Mesothelial cell of epicardium (in vitro differentiated cells): ENCODE data around the gene NADK. TPM values are rescaled to one million over a fixed set of nuclear protein-coding genes. Genes with fewer than 3 reads are reported as not detected.
A peak's percentile ranks its signal among the peaks of the same experiment; 100 is the strongest.

Experiments used
- DNase-seq, 2 experiments: peaks; one replicate each; pipeline ENCODE4 v3.0.0; 2021; ENCODE audit warnings: low spot score in 2 of 2; ENCODE audit not compliant: unreplicated experiment in 2 of 2
- H3K27ac Mint-ChIP-seq: 2 replicates; pipeline ENCODE4 v1.8.0; 2021; ENCODE audit warnings: mixed read lengths
- H3K27me3 Mint-ChIP-seq: 2 replicates; pipeline ENCODE4 v1.8.0; 2021; ENCODE audit warnings: low read depth, mixed read lengths
- H3K36me3 Mint-ChIP-seq: 2 replicates; pipeline ENCODE4 v1.8.0; 2021; ENCODE audit warnings: mixed read lengths
- H3K4me1 Mint-ChIP-seq: 2 replicates; pipeline ENCODE4 v1.8.0; 2021; ENCODE audit warnings: mixed read lengths
- H3K4me3 Mint-ChIP-seq: 2 replicates; pipeline ENCODE4 v1.8.0; 2021; ENCODE audit warnings: mild to moderate bottlenecking, moderate library complexity, mixed read lengths
- H3K9me3 Mint-ChIP-seq: 2 replicates; pipeline ENCODE4 v1.8.0; 2021; ENCODE audit warnings: mixed read lengths
- total RNA-seq: library from RNA; stranded (reverse); gene quantifications from 3 replicates; pipeline ENCODE4 v1.2.1, GENCODE V29; 2021
- TF ChIP-seq, protein P1 (sequence below): fragments of 200-600 bp; sonication (generic); IDR thresholded peaks from one replicate; pipeline ENCODE4 v1.5.0; 2021; ENCODE audit warnings: antibody characterized with exemption; ENCODE audit not compliant: unreplicated experiment

The NADK gene
- total RNA-seq, 1 donor from 2014 or later = 78.2 TPM

- H3K27ac Mint-ChIP-seq = no peak overlapping the region
- peaks cover 7% of the 10 kb centered on the region for H3K4me1 Mint-ChIP-seq
- no peak overlapping the region for H3K4me3 Mint-ChIP-seq
- peaks cover 20% of the 10 kb centered on the region for H3K36me3 Mint-ChIP-seq
- no peaks in the 10 kb centered on the region for H3K9me3 Mint-ChIP-seq
- TF ChIP-seq, protein P1, sequence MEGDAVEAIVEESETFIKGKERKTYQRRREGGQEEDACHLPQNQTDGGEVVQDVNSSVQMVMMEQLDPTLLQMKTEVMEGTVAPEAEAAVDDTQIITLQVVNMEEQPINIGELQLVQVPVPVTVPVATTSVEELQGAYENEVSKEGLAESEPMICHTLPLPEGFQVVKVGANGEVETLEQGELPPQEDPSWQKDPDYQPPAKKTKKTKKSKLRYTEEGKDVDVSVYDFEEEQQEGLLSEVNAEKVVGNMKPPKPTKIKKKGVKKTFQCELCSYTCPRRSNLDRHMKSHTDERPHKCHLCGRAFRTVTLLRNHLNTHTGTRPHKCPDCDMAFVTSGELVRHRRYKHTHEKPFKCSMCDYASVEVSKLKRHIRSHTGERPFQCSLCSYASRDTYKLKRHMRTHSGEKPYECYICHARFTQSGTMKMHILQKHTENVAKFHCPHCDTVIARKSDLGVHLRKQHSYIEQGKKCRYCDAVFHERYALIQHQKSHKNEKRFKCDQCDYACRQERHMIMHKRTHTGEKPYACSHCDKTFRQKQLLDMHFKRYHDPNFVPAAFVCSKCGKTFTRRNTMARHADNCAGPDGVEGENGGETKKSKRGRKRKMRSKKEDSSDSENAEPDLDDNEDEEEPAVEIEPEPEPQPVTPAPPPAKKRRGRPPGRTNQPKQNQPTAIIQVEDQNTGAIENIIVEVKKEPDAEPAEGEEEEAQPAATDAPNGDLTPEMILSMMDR = no peak
- no peaks in the 10 kb centered on the region for H3K27me3 Mint-ChIP-seq
- DNase-seq = no peak
Measured at GRCh38 chr1:1784933-1785332, 6.7 kb upstream of the NADK start.

DNA sequence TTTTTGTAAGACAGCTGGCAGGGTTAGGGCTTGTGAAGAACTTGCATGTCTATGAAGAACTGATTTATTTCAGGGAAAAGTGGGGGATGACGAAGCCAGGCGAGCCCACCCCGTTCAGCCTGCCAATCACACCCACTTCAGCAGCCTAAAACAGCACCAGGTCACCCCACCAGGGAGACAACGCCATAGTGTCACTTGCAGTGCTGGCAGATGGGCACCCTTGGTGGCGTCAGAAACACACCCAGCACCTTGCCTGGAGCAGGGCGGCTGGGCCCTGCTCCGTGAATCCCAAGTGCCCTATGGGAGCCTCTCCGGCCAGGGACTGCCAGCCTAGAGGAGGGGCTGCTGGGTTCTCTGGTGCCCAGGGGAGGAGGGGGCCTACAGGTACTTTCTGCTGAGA is 5.0 kb upstream of the NADK start:
- Mint-ChIP-seq H3K9me3 (no peaks in the 10 kb centered on the region), H3K36me3 (peaks cover 14% of the 10 kb centered on the region), H3K4me3 (no peak overlapping the region), H3K4me1 (peaks cover 9% of the 10 kb centered on the region), H3K27ac (peak overlapping the region; percentile 39), H3K27me3 (no peaks in the 10 kb centered on the region)
- TF ChIP-seq, protein P1 = no peak
- no peak for DNase-seq

- peaks cover 9% of the 10 kb centered on the region for H3K4me1 Mint-ChIP-seq
- TF ChIP-seq, protein P1 = no peak
- peak overlapping the region; percentile 36 for H3K4me3 Mint-ChIP-seq
- DNase-seq = no peak
- no peaks in the 10 kb centered on the region for H3K27me3 Mint-ChIP-seq
- H3K9me3 Mint-ChIP-seq = no peaks in the 10 kb centered on the region
- H3K36me3 Mint-ChIP-seq = peaks cover 11% of the 10 kb centered on the region
- peak overlapping the region; percentile 24 for H3K27ac Mint-ChIP-seq
Measured at GRCh38 chr1:1782399-1783221, 4.3 kb upstream of the NADK start.

GRCh38 chr1:1781526-1781903 is 3.2 kb upstream of the NADK start:
- Mint-ChIP-seq H3K9me3 (no peaks in the 10 kb centered on the region), H3K27me3 (no peaks in the 10 kb centered on the region), H3K27ac (no peak overlapping the region), H3K4me3 (peak overlapping the region; percentile 33), H3K36me3 (peaks cover 3% of the 10 kb centered on the region), H3K4me1 (peaks cover 18% of the 10 kb centered on the region)
- TF ChIP-seq, protein P1 = no peak
- DNase-seq = no peak

- Mint-ChIP-seq H3K36me3 (peaks cover 3% of the 10 kb centered on the region), H3K27ac (no peak overlapping the region), H3K4me1 (peaks cover 23% of the 10 kb centered on the region), H3K9me3 (no peaks in the 10 kb centered on the region), H3K27me3 (no peaks in the 10 kb centered on the region), H3K4me3 (no peak overlapping the region)
- TF ChIP-seq, protein P1 = no peak
- DNase-seq = no peak
Measured at GRCh38 chr1:1780598-1781525, 2.6 kb upstream of the NADK start.
